ENCODE data around the gene HES2. TPM values are rescaled to one million over a fixed set of nuclear protein-coding genes. Genes with fewer than 3 reads are reported as not detected.

The HES2 gene
- total and polyA plus RNA-seq, 2 of the 4 experiments (the other 2 are of a cell fraction), result not detected

DNA sequence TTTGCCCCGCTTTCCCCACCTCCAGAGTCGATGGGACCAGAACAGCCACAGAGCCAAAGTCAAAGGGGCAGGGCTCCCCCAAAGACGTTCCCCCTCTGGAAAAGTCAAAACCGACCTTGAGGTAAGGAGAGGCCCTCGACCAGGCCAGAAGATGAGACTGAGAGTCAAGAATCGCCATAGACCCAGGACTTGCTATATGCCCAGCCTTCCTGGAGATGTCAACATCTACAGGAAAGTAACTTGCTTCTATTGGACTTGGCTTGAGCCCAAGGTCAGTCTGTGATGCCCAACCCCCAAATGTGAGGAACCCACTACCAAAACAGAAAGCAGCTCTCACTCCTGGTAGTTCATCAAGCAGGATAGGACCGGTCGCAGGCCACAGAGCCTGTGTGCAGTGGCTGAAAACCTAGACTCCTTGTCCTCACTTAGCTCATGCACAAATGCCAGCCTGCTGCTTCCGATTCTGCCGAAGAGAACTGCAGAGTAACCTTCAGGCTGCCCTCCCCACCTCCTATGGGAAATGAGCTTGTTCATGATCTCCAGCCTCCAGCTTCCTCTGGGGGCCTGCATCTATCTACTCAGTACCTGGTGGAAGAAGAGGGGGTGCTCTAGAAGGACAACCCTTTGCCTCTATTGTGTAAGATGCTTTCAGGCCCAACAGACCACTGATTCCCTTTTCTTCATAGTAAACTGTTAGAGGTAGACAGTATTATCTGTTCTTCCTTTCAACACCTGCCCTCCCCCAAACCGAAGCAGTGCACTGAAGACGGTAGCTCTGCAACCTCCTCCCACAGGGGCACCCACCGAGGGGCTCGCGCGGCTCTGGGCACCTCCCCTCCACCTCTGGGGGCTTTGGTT, 27.5 kb downstream of the HES2 start:
- Histone ChIP-seq H4K5ac (ENCODE audit: low read depth, low read length) (no peak overlapping the region), H4K20me1 (ENCODE audit: insufficient read depth, low read length) (peaks cover 14% of the 10 kb centered on the region; the same call in 1 of the 2 replicates), H3K27ac (ENCODE audit: insufficient read depth, low read length) (no peak overlapping the region; the same call in 1 of the 2 replicates), H2BK5ac (ENCODE audit: low read depth, low read length, poor library complexity, severe bottlenecking) (no peak overlapping the region), H2BK20ac (ENCODE audit: low read depth, low read length) (no peak overlapping the region), H4K8ac (ENCODE audit: low read depth in 2 of 2, low read length in 2 of 2) (0 out of 4 replicates have a peak overlapping the region, but pooled peaks of 1 of the 2 experiments have one; percentile 33), H4K91ac (ENCODE audit: insufficient read depth, low read depth, low read length) (no peak overlapping the region), H3K4me1 (ENCODE audit: control insufficient read depth, insufficient read depth, low read length) (peaks cover 9% of the 10 kb centered on the region), H3K9me3 (ENCODE audit: control insufficient read depth, insufficient read depth, low read length) (no peaks in the 10 kb centered on the region), H2BK120ac (ENCODE audit: low read depth, low read length) (no peak overlapping the region), H3K79me1 (ENCODE audit: low read depth in 1 of 2, low read length in 2 of 2) (peaks cover 5 to 37% of the 10 kb centered on the region in 2 experiments), H3K56ac (ENCODE audit: extremely low read depth, insufficient read depth, low read length) (no peak overlapping the region), H2AK9ac (replicated peaks; ENCODE audit: low read depth, low read length, poor library complexity) (peak overlapping the region; percentile 97), H3K4me3 (ENCODE audit: insufficient read depth, low read depth, low read length) (peak overlapping the region; percentile 91), H3K18ac (ENCODE audit: low read depth, low read length) (no peak overlapping the region), H2AFZ (replicated peaks; ENCODE audit: low read length, poor library complexity) (peak overlapping the region; percentile 98), H3K9me1 (ENCODE audit: insufficient read depth, low read length) (peaks cover 7% of the 10 kb centered on the region), H2BK15ac (ENCODE audit: low read depth, low read length) (no peak overlapping the region), H3K4me2 (ENCODE audit: low read depth, low read length) (peak overlapping the region; percentile 88), H3K9ac (ENCODE audit: low read depth, low read length) (peak overlapping the region; percentile 18; the same call in 1 of the 2 replicates), H3K36me3 (ENCODE audit: control insufficient read depth, insufficient read depth, low read length) (no peaks in the 10 kb centered on the region), H3K4ac (ENCODE audit: low read depth, low read length) (peak overlapping the region; percentile 56), H3K23ac (ENCODE audit: low read depth, low read length) (peak overlapping the region; percentile 99), H3K14ac (replicated peaks; ENCODE audit: low read depth, low read length) (peak overlapping the region; percentile 87), H3K27me3 (ENCODE audit: control insufficient read depth, insufficient read depth, low read length) (no peaks in the 10 kb centered on the region), H2AK5ac (ENCODE audit: low read depth, low read length) (peak overlapping the region; percentile 73)
- intact Hi-C loops (cut with micrococcal nuclease), result no loop called here
- no TSS peak for BruUV-seq (replicated peaks)
- DNase-seq, result no peak
- dilution Hi-C loops (cut with HindIII; ENCODE audit: low sequenced_read_pairs, unreplicated experiment), result no loop called here
- no peak for TF ChIP-seq POLR2A (IDR thresholded peaks at IDR 0.05; ENCODE audit: low read depth, low read length)
- TF ChIP-seq BHLHE40 (IDR thresholded peaks at IDR 0.05; ENCODE audit: low read depth, low read length), result no peak
- no peak for TF ChIP-seq MAFK (IDR thresholded peaks at IDR 0.05; ENCODE audit: low read depth, low read length)
- no peak for TF ChIP-seq MXI1 (IDR thresholded peaks at IDR 0.05; ENCODE audit: borderline replicate concordance, low read depth, low read length)
- TF ChIP-seq, protein P1, sequence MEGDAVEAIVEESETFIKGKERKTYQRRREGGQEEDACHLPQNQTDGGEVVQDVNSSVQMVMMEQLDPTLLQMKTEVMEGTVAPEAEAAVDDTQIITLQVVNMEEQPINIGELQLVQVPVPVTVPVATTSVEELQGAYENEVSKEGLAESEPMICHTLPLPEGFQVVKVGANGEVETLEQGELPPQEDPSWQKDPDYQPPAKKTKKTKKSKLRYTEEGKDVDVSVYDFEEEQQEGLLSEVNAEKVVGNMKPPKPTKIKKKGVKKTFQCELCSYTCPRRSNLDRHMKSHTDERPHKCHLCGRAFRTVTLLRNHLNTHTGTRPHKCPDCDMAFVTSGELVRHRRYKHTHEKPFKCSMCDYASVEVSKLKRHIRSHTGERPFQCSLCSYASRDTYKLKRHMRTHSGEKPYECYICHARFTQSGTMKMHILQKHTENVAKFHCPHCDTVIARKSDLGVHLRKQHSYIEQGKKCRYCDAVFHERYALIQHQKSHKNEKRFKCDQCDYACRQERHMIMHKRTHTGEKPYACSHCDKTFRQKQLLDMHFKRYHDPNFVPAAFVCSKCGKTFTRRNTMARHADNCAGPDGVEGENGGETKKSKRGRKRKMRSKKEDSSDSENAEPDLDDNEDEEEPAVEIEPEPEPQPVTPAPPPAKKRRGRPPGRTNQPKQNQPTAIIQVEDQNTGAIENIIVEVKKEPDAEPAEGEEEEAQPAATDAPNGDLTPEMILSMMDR (conservative IDR thresholded peaks at IDR 0.05; ENCODE audit: low read depth, low read length), result no peak
- TF ChIP-seq, protein P2, sequence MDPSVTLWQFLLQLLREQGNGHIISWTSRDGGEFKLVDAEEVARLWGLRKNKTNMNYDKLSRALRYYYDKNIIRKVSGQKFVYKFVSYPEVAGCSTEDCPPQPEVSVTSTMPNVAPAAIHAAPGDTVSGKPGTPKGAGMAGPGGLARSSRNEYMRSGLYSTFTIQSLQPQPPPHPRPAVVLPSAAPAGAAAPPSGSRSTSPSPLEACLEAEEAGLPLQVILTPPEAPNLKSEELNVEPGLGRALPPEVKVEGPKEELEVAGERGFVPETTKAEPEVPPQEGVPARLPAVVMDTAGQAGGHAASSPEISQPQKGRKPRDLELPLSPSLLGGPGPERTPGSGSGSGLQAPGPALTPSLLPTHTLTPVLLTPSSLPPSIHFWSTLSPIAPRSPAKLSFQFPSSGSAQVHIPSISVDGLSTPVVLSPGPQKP (IDR thresholded peaks at IDR 0.05; ENCODE audit: borderline replicate concordance, low read depth, low read length), result no peak
- ChIA-PET POLR2A (ENCODE audit: unreplicated experiment) (no interaction called here), CTCF (no interaction called here)
- ATAC-seq (ENCODE audit: low read depth), result no peak
- in situ Hi-C loops (cut with MboI; ENCODE audit: low sequenced_read_pairs), result no loop called here
- WGBS, 2 experiments (ENCODE audit: extremely low coverage in 2 of 2, insufficient read length in 1 of 2), result 85% methylated on average over 6 of the region's 16 CpGs; no CpG with 5 or more reads in 1 of the 2 experiments
